ENCODE data around the gene NFAM1. TPM values are rescaled to one million over a fixed set of nuclear protein-coding genes. Genes with fewer than 3 reads are reported as not detected.

The NFAM1 gene
- polyA plus RNA-seq, 1 donor = 1.8 TPM

- H3K4me1 ChIP-seq (ENCODE audit: control insufficient read depth, insufficient read depth, low read length) = peaks cover 20% of the 10 kb centered on the region
- DNase-seq = no peak
- no peaks in the 10 kb centered on the region for H3K9me3 ChIP-seq (ENCODE audit: control insufficient read depth, low read depth, low read length)
- no peaks in the 10 kb centered on the region for H3K27me3 ChIP-seq (ENCODE audit: control insufficient read depth, insufficient read depth, low read length)
- H3K36me3 ChIP-seq (ENCODE audit: control insufficient read depth, insufficient read depth, low read length) = no peaks in the 10 kb centered on the region
- no peak overlapping the region for H3K27ac ChIP-seq (ENCODE audit: low read length)
- WGBS (ENCODE audit: insufficient coverage, low lambda C conversion rate) = no CpG with 5 or more reads among the region's 5 CpGs
- H3K4me3 ChIP-seq (ENCODE audit: low read length) = no peak overlapping the region
Measured at GRCh38 chr22:42383287-42383686, 48.9 kb downstream of the NFAM1 start.

DNA sequence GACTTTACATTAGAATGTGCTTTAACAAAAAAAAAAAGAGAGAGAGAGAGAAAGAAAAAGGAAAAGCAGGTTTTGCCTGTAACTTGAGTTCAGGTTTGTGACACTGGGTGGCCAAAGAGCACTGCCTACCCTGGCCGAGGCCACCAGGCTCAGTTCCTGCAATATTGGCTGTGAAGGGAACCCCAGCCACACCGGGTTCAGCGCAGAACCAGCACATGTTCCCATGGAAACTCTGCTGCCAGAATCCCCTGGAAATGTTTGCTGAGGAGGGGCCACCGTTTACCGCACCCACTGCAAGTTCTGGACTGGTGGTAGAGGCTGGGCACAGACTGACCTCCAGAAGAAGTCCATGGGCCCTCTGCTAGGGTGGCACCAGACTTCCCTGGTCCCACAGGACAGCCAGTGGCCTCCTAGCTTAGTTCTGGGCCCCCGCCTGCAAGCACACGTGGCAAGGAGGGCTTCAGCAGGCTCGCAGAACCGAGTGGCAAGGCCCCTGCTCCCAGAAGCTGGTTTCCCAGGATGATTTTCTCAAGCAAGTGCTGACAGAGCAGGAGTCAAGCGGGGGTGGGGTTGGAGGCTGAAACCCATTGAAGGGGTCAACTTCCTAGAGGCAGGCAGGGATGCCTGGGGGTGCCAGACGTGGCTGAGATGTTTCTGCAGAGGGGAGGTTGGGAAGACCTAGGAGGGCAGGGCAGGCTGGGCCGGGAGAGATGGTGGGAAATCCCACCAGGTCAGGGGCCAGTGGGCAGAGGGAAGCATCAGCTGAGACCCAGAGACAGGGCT, 51.2 kb downstream of the NFAM1 start:
- Histone ChIP-seq H3K27ac (ENCODE audit: low read length) (no peak overlapping the region), H3K36me3 (ENCODE audit: control insufficient read depth, insufficient read depth, low read length) (no peaks in the 10 kb centered on the region), H3K27me3 (ENCODE audit: control insufficient read depth, insufficient read depth, low read length) (no peaks in the 10 kb centered on the region), H3K9me3 (ENCODE audit: control insufficient read depth, low read depth, low read length) (no peaks in the 10 kb centered on the region), H3K4me1 (ENCODE audit: control insufficient read depth, insufficient read depth, low read length) (peaks cover 33% of the 10 kb centered on the region), H3K4me3 (ENCODE audit: low read length) (no peak overlapping the region)
- DNase-seq = no peak
- no CpG with 5 or more reads among the region's 12 CpGs for WGBS (ENCODE audit: insufficient coverage, low lambda C conversion rate)

DNA sequence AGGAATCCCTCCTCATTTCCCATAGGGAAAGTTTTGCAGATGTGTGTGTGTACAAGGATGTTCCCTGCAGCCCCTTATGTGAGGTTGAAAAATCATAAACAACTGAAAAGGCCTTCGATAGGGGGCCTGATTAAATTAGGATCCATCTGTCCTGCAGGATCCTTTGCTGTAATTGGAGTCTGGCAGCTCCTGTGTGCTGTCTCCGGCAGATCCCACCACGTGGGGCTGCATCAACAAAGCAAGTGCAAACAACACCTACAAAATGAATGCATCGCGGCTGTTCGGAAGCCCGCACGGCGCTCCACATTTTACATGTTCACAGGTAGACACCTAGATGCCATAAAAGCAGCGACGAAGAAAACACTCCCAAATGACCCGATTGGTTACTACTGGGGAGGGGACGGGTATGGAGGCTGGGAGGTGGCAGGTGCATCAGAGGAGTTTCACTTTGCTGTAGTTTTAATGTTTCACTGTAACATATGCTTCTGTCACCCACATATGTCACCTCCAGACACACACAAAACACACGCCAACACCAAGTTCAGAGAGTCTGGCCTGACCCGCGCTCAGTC, 52.2 kb downstream of the NFAM1 start:
- peaks cover 38% of the 10 kb centered on the region for H3K4me1 ChIP-seq (ENCODE audit: control insufficient read depth, insufficient read depth, low read length)
- DNase-seq = no peak
- H3K27me3 ChIP-seq (ENCODE audit: control insufficient read depth, insufficient read depth, low read length) = no peaks in the 10 kb centered on the region
- no peak overlapping the region for H3K4me3 ChIP-seq (ENCODE audit: low read length)
- WGBS (ENCODE audit: insufficient coverage, low lambda C conversion rate) = no CpG with 5 or more reads among the region's 16 CpGs
- H3K9me3 ChIP-seq (ENCODE audit: control insufficient read depth, low read depth, low read length) = no peaks in the 10 kb centered on the region
- no peaks in the 10 kb centered on the region for H3K36me3 ChIP-seq (ENCODE audit: control insufficient read depth, insufficient read depth, low read length)
- no peak overlapping the region for H3K27ac ChIP-seq (ENCODE audit: low read length)

- peak; percentile 90 to 94 for DNase-seq
- Histone ChIP-seq H3K9me3 (ENCODE audit: control insufficient read depth, low read depth, low read length) (no peaks in the 10 kb centered on the region), H3K27me3 (ENCODE audit: control insufficient read depth, insufficient read depth, low read length) (no peaks in the 10 kb centered on the region), H3K36me3 (ENCODE audit: control insufficient read depth, insufficient read depth, low read length) (no peaks in the 10 kb centered on the region), H3K4me1 (ENCODE audit: control insufficient read depth, insufficient read depth, low read length) (peaks cover 37% of the 10 kb centered on the region), H3K27ac (ENCODE audit: low read length) (peak overlapping the region; percentile 72), H3K4me3 (ENCODE audit: low read length) (no peak overlapping the region)
- no CpG with 5 or more reads among the region's 12 CpGs for WGBS (ENCODE audit: insufficient coverage, low lambda C conversion rate)
Measured at GRCh38 chr22:42376711-42377554, 55.3 kb downstream of the NFAM1 start.

DNA sequence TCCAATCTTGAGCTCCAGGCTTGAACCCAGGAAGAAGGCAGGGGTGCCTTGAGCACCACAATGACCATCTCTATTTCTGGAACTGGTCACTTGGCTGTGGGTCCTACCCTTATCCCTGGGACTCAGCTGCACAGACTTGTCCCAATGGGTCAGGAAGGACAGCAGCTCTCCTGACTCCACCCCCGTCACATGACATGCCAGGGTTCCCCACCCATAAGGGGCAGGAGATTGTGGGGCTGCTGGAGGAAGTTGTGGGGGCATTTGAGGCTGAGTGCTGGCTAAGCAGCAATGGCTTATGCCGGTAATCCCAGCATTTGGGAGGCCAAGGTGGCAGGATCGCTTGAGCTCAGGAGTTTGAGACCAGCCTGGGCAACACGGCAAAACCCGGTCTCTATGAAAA, 56.2 kb downstream of the NFAM1 start:
- Histone ChIP-seq H3K4me3 (ENCODE audit: low read length) (no peak overlapping the region), H3K27ac (ENCODE audit: low read length) (peak overlapping the region; percentile 72), H3K36me3 (ENCODE audit: control insufficient read depth, insufficient read depth, low read length) (no peaks in the 10 kb centered on the region), H3K27me3 (ENCODE audit: control insufficient read depth, insufficient read depth, low read length) (no peaks in the 10 kb centered on the region), H3K4me1 (ENCODE audit: control insufficient read depth, insufficient read depth, low read length) (peaks cover 36% of the 10 kb centered on the region), H3K9me3 (ENCODE audit: control insufficient read depth, low read depth, low read length) (no peaks in the 10 kb centered on the region)
- DNase-seq = peak in 1 of 2 donors; percentile 67
- no CpG with 5 or more reads among the region's 5 CpGs for WGBS (ENCODE audit: insufficient coverage, low lambda C conversion rate)

GRCh38 chr22:42372976-42373375, 59.2 kb downstream of the NFAM1 start:
- peaks cover 8% of the 10 kb centered on the region for H3K27me3 ChIP-seq (ENCODE audit: control insufficient read depth, insufficient read depth, low read length)
- 67% methylated on average over 1 of the region's 7 CpGs for WGBS (ENCODE audit: insufficient coverage, low lambda C conversion rate)
- no peak for DNase-seq
- no peaks in the 10 kb centered on the region for H3K36me3 ChIP-seq (ENCODE audit: control insufficient read depth, insufficient read depth, low read length)
- H3K4me1 ChIP-seq (ENCODE audit: control insufficient read depth, insufficient read depth, low read length) = peaks cover 35% of the 10 kb centered on the region
- no peak overlapping the region for H3K4me3 ChIP-seq (ENCODE audit: low read length)
- no peak overlapping the region for H3K27ac ChIP-seq (ENCODE audit: low read length)
- peaks cover 5% of the 10 kb centered on the region for H3K9me3 ChIP-seq (ENCODE audit: control insufficient read depth, low read depth, low read length)

GRCh38 chr22:42371501-42371900, 60.7 kb downstream of the NFAM1 start:
- Histone ChIP-seq H3K27ac (ENCODE audit: low read length) (no peak overlapping the region), H3K27me3 (ENCODE audit: control insufficient read depth, insufficient read depth, low read length) (peaks cover 23% of the 10 kb centered on the region), H3K36me3 (ENCODE audit: control insufficient read depth, insufficient read depth, low read length) (no peaks in the 10 kb centered on the region), H3K4me3 (ENCODE audit: low read length) (no peak overlapping the region), H3K9me3 (ENCODE audit: control insufficient read depth, low read depth, low read length) (peaks cover 5% of the 10 kb centered on the region), H3K4me1 (ENCODE audit: control insufficient read depth, insufficient read depth, low read length) (peaks cover 28% of the 10 kb centered on the region)
- no peak for DNase-seq
- no CpG with 5 or more reads among the region's 3 CpGs for WGBS (ENCODE audit: insufficient coverage, low lambda C conversion rate)

DNA sequence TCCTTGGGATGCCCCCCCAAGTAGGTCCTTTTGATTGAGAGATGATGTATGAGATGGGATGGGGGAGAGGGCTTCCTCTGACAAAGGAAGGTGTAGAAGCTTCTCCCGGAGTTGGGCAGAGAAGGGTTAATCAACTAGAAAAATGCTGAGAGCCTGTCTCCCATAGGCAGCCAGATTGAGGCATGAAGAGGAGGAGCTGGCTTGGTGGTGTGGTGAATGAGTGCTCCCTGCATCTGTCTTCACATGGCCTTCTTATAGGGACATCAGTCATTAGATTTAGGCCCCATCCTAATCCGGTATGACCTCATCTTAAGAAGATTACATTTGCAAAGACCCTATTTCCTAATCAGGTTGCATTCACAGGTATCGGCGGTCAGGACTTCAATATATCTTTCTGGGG, 61.1 kb downstream of the NFAM1 start:
- Histone ChIP-seq H3K27me3 (ENCODE audit: control insufficient read depth, insufficient read depth, low read length) (peaks cover 23% of the 10 kb centered on the region), H3K4me1 (ENCODE audit: control insufficient read depth, insufficient read depth, low read length) (peaks cover 24% of the 10 kb centered on the region), H3K9me3 (ENCODE audit: control insufficient read depth, low read depth, low read length) (peaks cover 5% of the 10 kb centered on the region), H3K4me3 (ENCODE audit: low read length) (no peak overlapping the region), H3K27ac (ENCODE audit: low read length) (no peak overlapping the region), H3K36me3 (ENCODE audit: control insufficient read depth, insufficient read depth, low read length) (no peaks in the 10 kb centered on the region)
- 86% methylated on average over 1 of the region's 4 CpGs for WGBS (ENCODE audit: insufficient coverage, low lambda C conversion rate)
- no peak for DNase-seq

GRCh38 chr22:42369250-42370041, 62.8 kb downstream of the NFAM1 start:
- DNase-seq = peak; percentile 84 to 93
- Histone ChIP-seq H3K9me3 (ENCODE audit: control insufficient read depth, low read depth, low read length) (peaks cover 5% of the 10 kb centered on the region), H3K4me1 (ENCODE audit: control insufficient read depth, insufficient read depth, low read length) (peaks cover 12% of the 10 kb centered on the region), H3K36me3 (ENCODE audit: control insufficient read depth, insufficient read depth, low read length) (no peaks in the 10 kb centered on the region), H3K4me3 (ENCODE audit: low read length) (peak overlapping the region; percentile 45), H3K27ac (ENCODE audit: low read length) (peak overlapping the region; percentile 34), H3K27me3 (ENCODE audit: control insufficient read depth, insufficient read depth, low read length) (peaks cover 29% of the 10 kb centered on the region)
- no CpG with 5 or more reads among the region's 42 CpGs for WGBS (ENCODE audit: insufficient coverage, low lambda C conversion rate)
